ENCODE data around the gene RAB13. TPM values are rescaled to one million over a fixed set of nuclear protein-coding genes. Genes with fewer than 3 reads are reported as not detected.
"Not testable (repeated sequence)": the region's sequence is repeated elsewhere in the genome, so short reads cannot be mapped to it uniquely, and the experiment has no call there.

The RAB13 gene
- polyA plus RNA-seq, 3 donors = 1.8 to 5.1 (median 3.9) TPM

- H3K4me2 ChIP-seq (replicated peaks; ENCODE audit: extremely low read depth, low read length, poor library complexity, severe bottlenecking) = peak overlapping the region; percentile 86
- Mint-ChIP-seq H3K36me3 (no peaks in the 10 kb centered on the region), H3K4me1 (peaks cover 49% of the 10 kb centered on the region), H3K9me3 (peaks cover 0 to 2% (median 0%) of the 10 kb centered on the region in 7 donors), H3K27me3 (ENCODE audit: low read depth in 3 of 3) (peaks cover 2 to 6% (median 2%) of the 10 kb centered on the region in 3 donors), H3K4me3 (peak overlapping the region; percentile 80 to 95), H3K27ac (peak overlapping the region; percentile 20 to 88 (median 74))
- WGBS (ENCODE audit: insufficient coverage) = 29% methylated on average over 5 of the region's 7 CpGs
- no peaks in the 10 kb centered on the region for H3K36me3 ChIP-seq (replicated peaks in 1 of 2; ENCODE audit: control insufficient read depth in 1 of 2, insufficient read depth in 2 of 2, low read length in 2 of 2)
- DNase-seq = peak; percentile 70 to 95 (median 81)
- H3K9me3 ChIP-seq (replicated peaks in 1 of 2; ENCODE audit: control insufficient read depth in 1 of 2, insufficient read depth in 1 of 2, low read length in 2 of 2) = no peaks in the 10 kb centered on the region
- peak overlapping the region; percentile 25 for H3K9ac ChIP-seq (ENCODE audit: insufficient read depth, low read length, poor library complexity, severe bottlenecking)
- no peaks in the 10 kb centered on the region for H4K20me1 ChIP-seq (ENCODE audit: insufficient read depth, low read length)
- peaks cover 37 to 49% of the 10 kb centered on the region in 2 donors for H3K4me1 ChIP-seq (ENCODE audit: control insufficient read depth in 1 of 2, insufficient read depth in 2 of 2, low read length in 2 of 2)
- peak overlapping the region in 1 of 3 experiments; percentile 78 for H3K4me3 ChIP-seq (replicated peaks in 1 of 3; ENCODE audit: low read depth in 2 of 3, low read length in 3 of 3)
- TF ChIP-seq CTCF (IDR thresholded peaks at IDR 0.05) = no peak
- H3K79me2 ChIP-seq (ENCODE audit: insufficient read depth, low read length) = no peaks in the 10 kb centered on the region
- peak overlapping the region; percentile 83 for H2AFZ ChIP-seq (ENCODE audit: insufficient read depth, low read depth, low read length, poor library complexity, severe bottlenecking)
- no peaks in the 10 kb centered on the region for H3K27me3 ChIP-seq (ENCODE audit: control insufficient read depth in 2 of 2, insufficient read depth in 2 of 2, low read length in 2 of 2)
- no peak overlapping the region for H3K27ac ChIP-seq (ENCODE audit: low read depth in 1 of 2, low read length in 2 of 2)
- intact Hi-C loops (cut with micrococcal nuclease) = loop anchor here (5.0 kb wide), 3 partner anchors 63 to 308 kb away; partner anchors contain the start of genes GATAD2B (in 1 of the 2) and NPR1 (in 1 of the 2)
Measured at GRCh38 chr1:153985341-153985912, 712 bp downstream of the RAB13 start.

- Mint-ChIP-seq H3K27me3 (ENCODE audit: low read depth in 3 of 3) (peaks cover 0 to 6% (median 2%) of the 10 kb centered on the region in 3 donors), H3K4me3 (peak overlapping the region in 1 of 2 donors; percentile 11), H3K27ac (peak overlapping the region in 5 of 7 donors; percentile 1 to 78 (median 38)), H3K9me3 (peaks cover 0 to 2% (median 0%) of the 10 kb centered on the region in 7 donors), H3K4me1 (peaks cover 45% of the 10 kb centered on the region), H3K36me3 (no peaks in the 10 kb centered on the region)
- intact Hi-C loops (cut with micrococcal nuclease) = no loop called here
- H3K9ac ChIP-seq (ENCODE audit: insufficient read depth, low read length, poor library complexity, severe bottlenecking) = no peak overlapping the region
- H3K9me3 ChIP-seq (replicated peaks in 1 of 2; ENCODE audit: control insufficient read depth in 1 of 2, insufficient read depth in 1 of 2, low read length in 2 of 2) = no peaks in the 10 kb centered on the region
- no peak overlapping the region for H3K4me3 ChIP-seq (replicated peaks in 1 of 3; ENCODE audit: low read depth in 2 of 3, low read length in 3 of 3)
- no peak overlapping the region for H3K4me2 ChIP-seq (replicated peaks; ENCODE audit: extremely low read depth, low read length, poor library complexity, severe bottlenecking)
- no peaks in the 10 kb centered on the region for H3K79me2 ChIP-seq (ENCODE audit: insufficient read depth, low read length)
- H3K27ac ChIP-seq (ENCODE audit: low read depth in 1 of 2, low read length in 2 of 2) = no peak overlapping the region
- H2AFZ ChIP-seq (ENCODE audit: insufficient read depth, low read depth, low read length, poor library complexity, severe bottlenecking) = no peak overlapping the region
- H4K20me1 ChIP-seq (ENCODE audit: insufficient read depth, low read length) = no peaks in the 10 kb centered on the region
- no peak for TF ChIP-seq CTCF (IDR thresholded peaks at IDR 0.05)
- peaks cover 32 to 43% of the 10 kb centered on the region in 2 donors for H3K4me1 ChIP-seq (ENCODE audit: control insufficient read depth in 1 of 2, insufficient read depth in 2 of 2, low read length in 2 of 2)
- H3K27me3 ChIP-seq (ENCODE audit: control insufficient read depth in 2 of 2, insufficient read depth in 2 of 2, low read length in 2 of 2) = no peaks in the 10 kb centered on the region
- 82% methylated on average over 1 of the region's 6 CpGs for WGBS (ENCODE audit: insufficient coverage)
- H3K36me3 ChIP-seq (replicated peaks in 1 of 2; ENCODE audit: control insufficient read depth in 1 of 2, insufficient read depth in 2 of 2, low read length in 2 of 2) = no peaks in the 10 kb centered on the region
- no peak for DNase-seq
Measured at GRCh38 chr1:153984123-153984894, 1.8 kb downstream of the RAB13 start.

GRCh38 chr1:153981735-153982134, 4.4 kb downstream of the RAB13 start:
- Mint-ChIP-seq H3K27ac (peak overlapping the region in 3 of 7 donors; percentile 28 to 63 (median 33)), H3K4me1 (peaks cover 48% of the 10 kb centered on the region)
- H2AFZ ChIP-seq (ENCODE audit: insufficient read depth, low read depth, low read length, poor library complexity, severe bottlenecking); H3K4me3 ChIP-seq (replicated peaks in 1 of 3; ENCODE audit: low read depth in 2 of 3, low read length in 3 of 3); H3K9me3 Mint-ChIP-seq; H3K36me3 Mint-ChIP-seq; intact Hi-C loops (cut with micrococcal nuclease); H4K20me1 ChIP-seq (ENCODE audit: insufficient read depth, low read length); H3K4me3 Mint-ChIP-seq; DNase-seq; H3K27me3 ChIP-seq (ENCODE audit: control insufficient read depth in 2 of 2, insufficient read depth in 2 of 2, low read length in 2 of 2); H3K9ac ChIP-seq (ENCODE audit: insufficient read depth, low read length, poor library complexity, severe bottlenecking); H3K27ac ChIP-seq (ENCODE audit: low read depth in 1 of 2, low read length in 2 of 2); H3K27me3 Mint-ChIP-seq (ENCODE audit: low read depth in 3 of 3); H3K4me2 ChIP-seq (replicated peaks; ENCODE audit: extremely low read depth, low read length, poor library complexity, severe bottlenecking); H3K36me3 ChIP-seq (replicated peaks in 1 of 2; ENCODE audit: control insufficient read depth in 1 of 2, insufficient read depth in 2 of 2, low read length in 2 of 2); H3K9me3 ChIP-seq (replicated peaks in 1 of 2; ENCODE audit: control insufficient read depth in 1 of 2, insufficient read depth in 1 of 2, low read length in 2 of 2): not testable (repeated sequence)
- Histone ChIP-seq H3K4me1 (ENCODE audit: control insufficient read depth in 1 of 2, insufficient read depth in 2 of 2, low read length in 2 of 2) (peaks cover 40 to 54% of the 10 kb centered on the region in 2 donors), H3K79me2 (ENCODE audit: insufficient read depth, low read length) (peaks cover 15% of the 10 kb centered on the region)
- WGBS (ENCODE audit: insufficient coverage) = no CpG with 5 or more reads among the region's 2 CpGs
